RWPE1 (cell line): Measurements from ENCODE around the gene ZFYVE1.

Source experiments
- CTCF ChIA-PET: fragments of 350-600 bp; sonication (Branson Sonifier 250); formaldehyde crosslinking; extraction: SDS; loops from one replicate; lab custom pipeline; 2021; lab: Yijun Ruan, JAX
- POLR2A ChIA-PET: fragments of 400-600 bp; formaldehyde crosslinking; extraction: SDS; loops from one replicate; lab custom pipeline; 2020; ENCODE audit warnings: antibody characterized with exemption; ENCODE audit not compliant: low non-redundant PET; lab: Yijun Ruan, JAX
- DNase-seq: peaks from one replicate; pipeline ENCODE4 v3.0.0; 2012; ENCODE audit warnings: low spot score
- H3K27ac ChIP-seq: fragments of 450-650 bp; 2 replicates; pipeline ENCODE4 v1.5.1; 2017
- TF ChIP-seq, protein P1 (sequence below): fragments of 450-650 bp; conservative IDR thresholded peaks from 2 replicates; pipeline ENCODE4 v1.5.1; 2017; ENCODE audit warnings: low read depth, mild to moderate bottlenecking

The ZFYVE1 gene

DNA sequence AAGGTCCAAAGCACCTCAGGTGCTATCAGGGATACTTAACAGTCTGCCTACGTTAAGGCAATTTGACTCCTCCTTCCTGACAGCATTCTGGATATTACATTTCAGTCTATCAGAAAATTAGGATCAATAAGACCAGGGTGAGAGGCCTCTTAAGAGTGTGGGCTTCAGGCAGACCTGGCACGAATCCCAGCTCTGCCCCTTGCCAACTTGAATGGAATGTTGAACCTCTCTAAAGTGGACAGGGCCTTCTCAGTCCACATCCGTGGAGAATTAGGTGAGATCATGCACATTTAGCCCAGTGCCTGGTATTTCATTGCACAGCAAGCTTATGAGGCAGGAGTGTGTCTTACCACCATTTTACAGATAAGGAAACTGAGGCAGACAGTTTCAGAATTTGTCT, 74.7 kb downstream of the ZFYVE1 start:
- ChIA-PET CTCF (no interaction called here), POLR2A (no interaction called here)
- DNase-seq, result no peak
- TF ChIP-seq, protein P1, sequence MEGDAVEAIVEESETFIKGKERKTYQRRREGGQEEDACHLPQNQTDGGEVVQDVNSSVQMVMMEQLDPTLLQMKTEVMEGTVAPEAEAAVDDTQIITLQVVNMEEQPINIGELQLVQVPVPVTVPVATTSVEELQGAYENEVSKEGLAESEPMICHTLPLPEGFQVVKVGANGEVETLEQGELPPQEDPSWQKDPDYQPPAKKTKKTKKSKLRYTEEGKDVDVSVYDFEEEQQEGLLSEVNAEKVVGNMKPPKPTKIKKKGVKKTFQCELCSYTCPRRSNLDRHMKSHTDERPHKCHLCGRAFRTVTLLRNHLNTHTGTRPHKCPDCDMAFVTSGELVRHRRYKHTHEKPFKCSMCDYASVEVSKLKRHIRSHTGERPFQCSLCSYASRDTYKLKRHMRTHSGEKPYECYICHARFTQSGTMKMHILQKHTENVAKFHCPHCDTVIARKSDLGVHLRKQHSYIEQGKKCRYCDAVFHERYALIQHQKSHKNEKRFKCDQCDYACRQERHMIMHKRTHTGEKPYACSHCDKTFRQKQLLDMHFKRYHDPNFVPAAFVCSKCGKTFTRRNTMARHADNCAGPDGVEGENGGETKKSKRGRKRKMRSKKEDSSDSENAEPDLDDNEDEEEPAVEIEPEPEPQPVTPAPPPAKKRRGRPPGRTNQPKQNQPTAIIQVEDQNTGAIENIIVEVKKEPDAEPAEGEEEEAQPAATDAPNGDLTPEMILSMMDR, result no peak
- no peak overlapping the region for H3K27ac ChIP-seq

DNA sequence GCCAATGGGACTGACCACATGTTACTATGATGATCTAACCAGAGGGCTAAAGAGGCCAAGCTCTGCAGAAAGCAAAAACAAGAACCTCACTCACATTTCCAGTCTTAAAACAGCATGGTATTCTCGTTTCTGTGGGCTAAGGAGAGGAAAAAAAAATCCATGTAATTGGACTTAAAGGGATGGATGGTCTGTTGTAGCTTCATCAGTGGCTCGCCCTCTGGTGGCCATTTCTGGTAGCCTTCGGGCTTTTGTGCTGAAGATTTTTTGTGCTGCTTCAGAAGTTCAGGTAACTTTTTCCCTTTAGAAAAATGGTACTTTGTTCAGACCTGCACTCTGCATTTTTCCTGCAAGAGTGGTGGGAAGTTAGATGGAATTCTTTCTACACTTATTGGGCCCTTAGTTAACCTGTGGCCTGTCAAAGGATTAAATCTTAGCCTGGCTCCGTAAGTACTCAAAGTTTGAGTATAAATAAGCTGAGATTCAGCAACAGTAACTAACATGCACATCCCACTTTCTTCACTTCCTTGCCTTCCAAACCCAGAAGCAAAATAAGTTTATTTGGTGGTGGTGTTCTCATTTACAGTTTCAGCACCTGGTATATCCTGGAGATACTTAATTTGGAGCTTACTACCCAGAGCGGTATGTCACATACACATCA, 78.3 kb downstream of the ZFYVE1 start:
- POLR2A ChIA-PET, result no interaction called here

DNA sequence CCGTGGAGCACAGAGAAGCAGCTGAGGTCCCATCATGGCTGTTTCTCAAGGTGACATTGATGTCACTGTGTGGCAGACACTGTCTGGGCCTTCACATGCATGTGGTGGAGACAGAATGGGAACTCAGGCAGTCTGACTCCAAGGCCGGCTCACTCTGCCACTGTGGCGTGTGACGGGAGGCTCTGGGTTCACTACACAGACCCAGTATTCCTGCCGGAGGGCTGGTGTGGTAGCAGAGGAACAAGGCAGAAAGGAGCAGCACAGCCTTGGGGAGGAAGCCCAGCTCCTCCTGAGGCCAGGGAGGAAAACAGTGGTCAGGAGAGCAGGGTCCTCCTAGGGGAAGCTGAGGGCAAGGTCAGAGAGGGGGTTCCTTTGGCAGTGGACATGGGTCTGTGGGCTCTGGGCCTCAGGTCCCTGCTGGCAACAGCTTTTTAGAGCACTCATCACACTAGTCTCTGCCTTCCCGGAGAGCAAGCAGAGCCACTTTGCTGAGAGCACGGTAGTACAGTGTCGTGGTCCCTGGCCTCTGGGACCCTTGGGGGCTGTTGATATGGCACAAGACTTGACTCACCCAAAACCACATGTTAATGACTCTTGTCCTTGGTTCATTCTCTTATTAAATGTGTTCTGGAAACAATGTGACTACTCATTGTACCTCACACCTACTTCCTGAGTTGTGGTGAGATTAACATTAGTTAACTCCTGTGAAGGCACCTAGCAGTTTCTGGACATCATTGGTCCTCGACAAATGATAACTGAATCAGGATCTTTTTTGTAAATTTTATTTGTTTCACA, 79.3 kb downstream of the ZFYVE1 start:
- CTCF ChIA-PET, result interaction anchor here (0.5 to 2.7 kb wide), 6 partner anchors 8 to 1909 kb away, joined by 4 to 25 read pairs (median 5); no protein-coding TSS in a partner anchor
- no peak overlapping the region for H3K27ac ChIP-seq
- POLR2A ChIA-PET, result no interaction called here
- DNase-seq, result no peak
- TF ChIP-seq, protein P1, result no peak

More for the DNA sequence above, 78.3 kb downstream of the ZFYVE1 start:
- CTCF ChIA-PET, result interaction anchor here (0.5 to 2.7 kb wide), 15 partner anchors 9 to 1908 kb away, joined by 3 to 25 read pairs (median 4); no protein-coding TSS in a partner anchor
- DNase-seq, result peak; percentile 57
- TF ChIP-seq, protein P1, result peak; percentile 95
- no peak overlapping the region for H3K27ac ChIP-seq

DNA sequence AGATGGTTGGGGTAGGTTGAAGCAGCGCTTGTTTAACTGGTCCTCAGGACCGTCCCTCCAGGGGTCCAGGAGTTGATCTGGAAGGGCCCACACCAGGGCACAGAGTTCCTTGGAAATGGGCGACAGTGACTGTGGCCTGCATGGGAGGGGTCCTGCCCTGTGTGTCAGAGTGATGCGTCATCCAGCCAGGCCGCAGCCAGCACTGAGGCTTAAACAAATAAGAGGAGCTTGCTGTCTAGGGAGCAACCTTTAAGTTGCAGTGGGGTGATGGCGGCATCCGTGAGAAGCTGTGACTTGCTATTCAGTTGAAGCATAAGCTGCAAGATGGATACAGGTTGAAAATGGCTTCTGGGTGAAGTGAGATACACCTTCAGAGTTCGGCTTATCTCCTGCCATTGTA, 80.4 kb downstream of the ZFYVE1 start:
- POLR2A ChIA-PET, result no interaction called here
- no peak overlapping the region for H3K27ac ChIP-seq
- CTCF ChIA-PET, result no interaction called here
- no peak for DNase-seq
- TF ChIP-seq, protein P1, result no peak

DNA sequence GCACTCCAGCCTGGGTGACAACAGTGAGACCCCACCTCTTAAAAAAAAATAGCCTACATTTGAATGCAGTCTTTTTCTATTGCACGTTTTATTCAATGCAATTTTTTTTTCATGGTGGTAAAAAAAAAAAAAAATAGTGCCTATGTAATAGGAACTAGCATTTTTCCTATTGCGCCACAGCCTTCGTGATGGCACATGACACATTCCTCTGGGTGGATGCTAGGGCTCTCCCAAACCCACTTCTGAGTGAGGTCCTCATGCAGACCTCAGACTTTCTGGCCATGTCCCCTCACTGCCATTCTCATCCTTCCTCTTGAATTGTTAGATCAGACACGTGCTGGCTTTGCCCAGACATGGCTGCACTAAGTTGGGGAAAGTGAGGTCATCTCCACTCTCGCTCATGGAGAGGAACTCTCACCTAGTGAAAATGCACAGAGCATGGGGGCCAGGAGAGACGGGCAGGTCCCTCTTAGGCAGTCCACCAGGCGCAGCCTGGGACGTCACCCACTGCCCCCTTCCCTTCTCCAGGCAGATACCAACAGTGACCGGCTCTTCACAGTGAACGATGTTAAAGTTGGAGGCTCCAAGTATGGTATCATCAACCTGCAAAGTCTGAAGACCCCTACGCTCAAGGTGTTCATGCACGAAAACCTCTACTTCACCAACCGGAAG, 81.4 kb downstream of the ZFYVE1 start:
- no peak overlapping the region for H3K27ac ChIP-seq
- no peak for DNase-seq
- TF ChIP-seq, protein P1, result no peak
- ChIA-PET CTCF (no interaction called here), POLR2A (no interaction called here)

DNA sequence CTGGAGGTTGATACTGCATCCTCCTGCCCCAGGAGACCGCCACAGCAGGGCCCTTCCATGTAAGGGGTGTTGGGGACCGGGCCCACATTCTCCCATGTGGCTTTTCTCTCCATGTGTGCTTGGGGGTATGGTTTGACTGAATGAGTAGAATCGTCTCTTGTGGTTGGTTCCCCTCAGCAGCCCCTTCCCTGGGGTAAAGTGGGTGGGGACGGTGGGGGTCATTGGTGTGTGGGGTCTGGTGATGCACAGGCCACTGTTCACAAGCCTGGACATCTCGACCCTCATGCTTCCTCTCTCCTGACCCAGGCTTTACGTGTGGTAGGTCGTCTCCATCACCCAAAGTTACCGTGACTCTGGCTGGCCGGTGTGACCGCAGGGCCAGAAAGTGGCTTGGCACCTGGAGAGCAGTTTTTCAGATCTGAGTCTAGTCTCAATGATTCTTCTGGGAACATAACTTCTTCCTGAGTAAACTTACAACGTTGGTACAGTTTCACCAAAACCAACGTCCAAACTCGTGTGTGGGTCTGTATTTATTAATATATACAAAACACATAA, 83.0 kb downstream of the ZFYVE1 start:
- CTCF ChIA-PET, result no interaction called here
- DNase-seq, result no peak
- TF ChIP-seq, protein P1, result no peak
- POLR2A ChIA-PET, result no interaction called here
- no peak overlapping the region for H3K27ac ChIP-seq
